ENCODE data around the gene NHERF2.

NHERF2 gene

GRCh38 chr16:2056681-2057407 is 30.1 kb downstream of the NHERF2 start:
- H3K27ac ChIP-seq = no peak overlapping the region
- DNase-seq = no peak
- TF ChIP-seq, protein P1, sequence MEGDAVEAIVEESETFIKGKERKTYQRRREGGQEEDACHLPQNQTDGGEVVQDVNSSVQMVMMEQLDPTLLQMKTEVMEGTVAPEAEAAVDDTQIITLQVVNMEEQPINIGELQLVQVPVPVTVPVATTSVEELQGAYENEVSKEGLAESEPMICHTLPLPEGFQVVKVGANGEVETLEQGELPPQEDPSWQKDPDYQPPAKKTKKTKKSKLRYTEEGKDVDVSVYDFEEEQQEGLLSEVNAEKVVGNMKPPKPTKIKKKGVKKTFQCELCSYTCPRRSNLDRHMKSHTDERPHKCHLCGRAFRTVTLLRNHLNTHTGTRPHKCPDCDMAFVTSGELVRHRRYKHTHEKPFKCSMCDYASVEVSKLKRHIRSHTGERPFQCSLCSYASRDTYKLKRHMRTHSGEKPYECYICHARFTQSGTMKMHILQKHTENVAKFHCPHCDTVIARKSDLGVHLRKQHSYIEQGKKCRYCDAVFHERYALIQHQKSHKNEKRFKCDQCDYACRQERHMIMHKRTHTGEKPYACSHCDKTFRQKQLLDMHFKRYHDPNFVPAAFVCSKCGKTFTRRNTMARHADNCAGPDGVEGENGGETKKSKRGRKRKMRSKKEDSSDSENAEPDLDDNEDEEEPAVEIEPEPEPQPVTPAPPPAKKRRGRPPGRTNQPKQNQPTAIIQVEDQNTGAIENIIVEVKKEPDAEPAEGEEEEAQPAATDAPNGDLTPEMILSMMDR (IDR thresholded peaks at IDR 0.05; ENCODE audit: low read depth, low read length, missing control alignments) = peak; percentile 46
- peaks cover 67% of the 10 kb centered on the region for H3K36me3 ChIP-seq (replicated peaks)
- no peak overlapping the region for H3K4me3 ChIP-seq (ENCODE audit: low read depth, low read length)
- in situ Hi-C loops (cut with HindIII; ENCODE audit: low pct_ligation_motif_present, low sequenced_read_pairs) = no loop called here
- H3K27me3 ChIP-seq (replicated peaks) = no peaks in the 10 kb centered on the region

DNA sequence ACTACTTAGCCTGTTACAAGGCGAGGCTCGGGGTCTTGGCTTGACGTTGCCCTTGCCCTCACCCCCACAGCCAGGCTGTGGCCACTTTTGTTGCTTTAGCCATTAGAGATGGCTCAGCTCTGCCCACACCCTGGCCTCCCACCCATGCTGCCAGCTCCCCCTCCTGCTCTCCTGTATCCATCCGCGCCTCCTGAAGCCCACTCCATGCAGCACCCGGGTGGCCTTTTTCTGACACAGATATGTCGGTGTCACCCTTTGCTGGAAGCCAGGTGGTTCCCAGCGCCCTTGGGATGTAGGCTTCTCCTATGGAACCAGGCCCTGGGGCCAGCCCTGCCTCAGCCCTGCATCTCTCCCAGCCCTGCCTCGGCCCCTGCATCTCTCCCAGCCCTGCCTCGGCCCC is 30.7 kb downstream of the NHERF2 start:
- H3K4me3 ChIP-seq (ENCODE audit: low read depth, low read length) = no peak overlapping the region
- DNase-seq = no peak
- TF ChIP-seq, protein P1 (IDR thresholded peaks at IDR 0.05; ENCODE audit: low read depth, low read length, missing control alignments) = no peak
- no peak overlapping the region for H3K27ac ChIP-seq
- peaks cover 62% of the 10 kb centered on the region for H3K36me3 ChIP-seq (replicated peaks)
- H3K27me3 ChIP-seq (replicated peaks) = no peaks in the 10 kb centered on the region
- in situ Hi-C loops (cut with HindIII; ENCODE audit: low pct_ligation_motif_present, low sequenced_read_pairs) = no loop called here

- in situ Hi-C loops (cut with HindIII; ENCODE audit: low pct_ligation_motif_present, low sequenced_read_pairs) = no loop called here
- Histone ChIP-seq H3K27ac (no peak overlapping the region), H3K36me3 (replicated peaks) (peaks cover 53% of the 10 kb centered on the region), H3K4me3 (ENCODE audit: low read depth, low read length) (no peak overlapping the region), H3K27me3 (replicated peaks) (no peaks in the 10 kb centered on the region)
- DNase-seq = no peak
- TF ChIP-seq, protein P1 (IDR thresholded peaks at IDR 0.05; ENCODE audit: low read depth, low read length, missing control alignments) = no peak
These were observed 31.7 kb downstream of the NHERF2 start for GRCh38 chr16:2058420-2058819.

- TF ChIP-seq, protein P1 (IDR thresholded peaks at IDR 0.05; ENCODE audit: low read depth, low read length, missing control alignments) = no peak
- no peaks in the 10 kb centered on the region for H3K27me3 ChIP-seq (replicated peaks)
- in situ Hi-C loops (cut with HindIII; ENCODE audit: low pct_ligation_motif_present, low sequenced_read_pairs) = no loop called here
- H3K36me3 ChIP-seq (replicated peaks) = peaks cover 53% of the 10 kb centered on the region
- no peak for DNase-seq
- H3K4me3 ChIP-seq (ENCODE audit: low read depth, low read length) = no peak overlapping the region
- no peak overlapping the region for H3K27ac ChIP-seq
These were observed 32.2 kb downstream of the NHERF2 start for GRCh38 chr16:2058872-2059271.

GRCh38 chr16:2060346-2060745 is 33.6 kb downstream of the NHERF2 start:
- Histone ChIP-seq H3K27ac (no peak overlapping the region), H3K27me3 (replicated peaks) (no peaks in the 10 kb centered on the region), H3K36me3 (replicated peaks) (peaks cover 47% of the 10 kb centered on the region), H3K4me3 (ENCODE audit: low read depth, low read length) (no peak overlapping the region)
- TF ChIP-seq, protein P1 (IDR thresholded peaks at IDR 0.05; ENCODE audit: low read depth, low read length, missing control alignments) = no peak
- in situ Hi-C loops (cut with HindIII; ENCODE audit: low pct_ligation_motif_present, low sequenced_read_pairs) = no loop called here
- no peak for DNase-seq

DNA sequence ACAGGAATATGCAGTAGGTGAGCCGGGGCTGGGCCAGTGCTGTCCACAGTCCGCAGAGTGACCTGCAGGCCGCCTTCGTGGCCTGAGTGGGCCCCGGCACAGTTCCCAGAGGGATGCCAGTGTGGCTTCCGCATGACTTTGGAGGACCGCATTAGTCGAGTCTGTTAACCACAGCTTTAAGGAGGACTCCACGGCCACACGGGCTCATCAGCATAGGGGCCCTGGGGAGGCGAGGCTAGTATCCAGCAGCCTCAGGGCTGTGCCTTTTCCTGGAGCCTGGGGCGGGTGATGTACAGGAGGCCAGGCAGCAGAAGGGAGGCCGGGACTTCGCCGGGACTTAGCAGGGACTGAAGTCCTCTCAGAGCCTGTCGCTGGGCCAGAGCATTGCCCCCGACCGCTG is 34.3 kb downstream of the NHERF2 start:
- TF ChIP-seq, protein P1 (IDR thresholded peaks at IDR 0.05; ENCODE audit: low read depth, low read length, missing control alignments) = no peak
- H3K36me3 ChIP-seq (replicated peaks) = peaks cover 53% of the 10 kb centered on the region
- H3K4me3 ChIP-seq (ENCODE audit: low read depth, low read length) = no peak overlapping the region
- in situ Hi-C loops (cut with HindIII; ENCODE audit: low pct_ligation_motif_present, low sequenced_read_pairs) = no loop called here
- DNase-seq = no peak
- H3K27ac ChIP-seq = no peak overlapping the region
- H3K27me3 ChIP-seq (replicated peaks) = no peaks in the 10 kb centered on the region
